Measurements from ENCODE around the gene KPNB1.

DNA sequence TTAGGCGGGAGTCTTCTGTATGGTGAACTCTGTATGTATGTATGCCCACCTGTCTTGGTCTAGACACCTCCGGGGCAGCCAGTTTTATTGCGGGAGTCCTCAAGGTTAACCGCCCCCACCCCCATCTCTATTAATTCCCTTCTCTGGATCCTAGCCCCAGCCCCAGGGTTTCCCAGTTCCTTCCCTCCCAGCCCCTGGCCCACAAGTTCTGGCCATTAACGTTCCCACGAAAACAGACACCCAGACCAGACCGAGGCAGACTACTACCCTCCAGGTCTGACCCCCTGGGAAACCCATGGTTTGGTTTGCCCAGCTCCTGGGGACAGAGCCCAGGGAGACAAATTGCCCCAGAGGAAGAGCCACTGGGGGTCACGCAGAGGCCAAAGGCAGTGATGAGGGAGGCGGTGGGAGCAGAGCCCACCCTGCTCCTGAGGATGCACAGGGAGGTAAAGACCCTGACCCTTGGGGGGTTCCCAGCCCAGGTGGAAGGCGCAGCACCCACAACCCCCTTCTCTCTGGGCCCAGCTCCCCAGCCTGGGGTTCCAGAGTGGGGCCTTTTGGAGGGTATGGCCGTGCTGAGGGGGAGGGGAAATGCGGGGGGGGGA, 52.8 kb downstream of the KPNB1 start:
- TF ChIP-seq EZH2phosphoT487 (IDR thresholded peaks at IDR 0.05; ENCODE audit: insufficient read depth, low read depth) (no peak), EZH2 (IDR thresholded peaks at IDR 0.05; ENCODE audit: insufficient read depth, poor library complexity, severe bottlenecking) (no peak)
